Smooth muscle cell (in vitro differentiated cells): ENCODE results near the gene ELAVL3. TPM values are rescaled to one million over a fixed set of nuclear protein-coding genes. Genes with fewer than 3 reads are reported as not detected.

ENCODE experiments used
- DNase-seq: peaks from one replicate; lab custom pipeline; 2025; ENCODE audit not compliant: unreplicated experiment; lab: John Stamatoyannopoulos, UW
- H2AFZ ChIP-seq: fragments of 200-600 bp; sonication (generic); 2 replicates; pipeline ENCODE4 v1.6.0; 2016; ENCODE audit warnings: antibody characterized with exemption, low read depth, mild to moderate bottlenecking
- H3F3A ChIP-seq: fragments of 200-600 bp; sonication (generic); 2 replicates; pipeline ENCODE4 v1.6.0; 2017; ENCODE audit warnings: antibody characterized with exemption, low read depth
- H3K27ac ChIP-seq: fragments of 200-600 bp; sonication (generic); 2 replicates; pipeline ENCODE4 v1.5.1; 2016; ENCODE audit warnings: low read depth, mild to moderate bottlenecking
- H3K27me3 ChIP-seq: fragments of 200-600 bp; sonication (generic); 2 replicates; pipeline ENCODE4 v1.6.1; 2016; ENCODE audit warnings: low read depth, mild to moderate bottlenecking
- H3K36me3 ChIP-seq: fragments of 200-600 bp; sonication (generic); 2 replicates; pipeline ENCODE4 v1.5.1; 2016; ENCODE audit warnings: low read depth
- H3K4me1 ChIP-seq: fragments of 200-600 bp; sonication (generic); 2 replicates; pipeline ENCODE4 v1.5.1; 2016; ENCODE audit warnings: low read depth
- H3K4me2 ChIP-seq: fragments of 200-600 bp; sonication (generic); 2 replicates; pipeline ENCODE4 v1.6.0; 2016; ENCODE audit warnings: mild to moderate bottlenecking
- H3K4me3 ChIP-seq: fragments of 200-600 bp; sonication (generic); 2 replicates; pipeline ENCODE4 v1.5.1; 2016; ENCODE audit warnings: mild to moderate bottlenecking
- H3K79me2 ChIP-seq: fragments of 200-600 bp; sonication (generic); 2 replicates; pipeline ENCODE4 v1.6.0; 2016; ENCODE audit warnings: low read depth, mild to moderate bottlenecking
- H3K9ac ChIP-seq: fragments of 200-600 bp; sonication (generic); 2 replicates; pipeline ENCODE4 v1.6.0; 2016; ENCODE audit warnings: low read depth
- H3K9me3 ChIP-seq: fragments of 200-600 bp; sonication (generic); replicated peaks from 2 replicates; pipeline ENCODE4 v1.5.1; 2016; ENCODE audit warnings: low read depth
- H4K20me1 ChIP-seq: fragments of 200-600 bp; sonication (generic); 2 replicates; pipeline ENCODE4 v1.6.0; 2016; ENCODE audit warnings: low read depth
- WGBS: methylation state at CpG from one replicate; pipeline ENCODE4 v1.1.7; 2016; ENCODE audit warnings: low lambda C conversion rate; 5-methylcytosine and 5-hydroxymethylcytosine counted together
- polyA plus RNA-seq: library from polyadenylated mRNA; unstranded; fragments of >200 nt; fragmentation: Nextera tagmentation; extraction: Ambion mirVana; gene quantifications from 2 replicates; pipeline ENCODE4 v1.2.1, GENCODE V29; 2016
- total RNA-seq: library from RNA; depleted of rRNA; stranded (reverse); fragments of >200 nt; gene quantifications from 2 replicates; pipeline ENCODE4 v1.2.3, GENCODE V29; 2014
- TF ChIP-seq, protein P1 (sequence below): fragments of 200-600 bp; sonication (generic); IDR thresholded peaks from 2 replicates; pipeline ENCODE4 v1.5.1; 2017; ENCODE audit warnings: borderline replicate concordance, mild to moderate bottlenecking, antibody characterized with exemption; ENCODE audit not compliant: insufficient read depth, poor library complexity, severe bottlenecking

ELAVL3 gene
- total and polyA plus RNA-seq, 2 experiments from 2014 or later = not detected

DNA sequence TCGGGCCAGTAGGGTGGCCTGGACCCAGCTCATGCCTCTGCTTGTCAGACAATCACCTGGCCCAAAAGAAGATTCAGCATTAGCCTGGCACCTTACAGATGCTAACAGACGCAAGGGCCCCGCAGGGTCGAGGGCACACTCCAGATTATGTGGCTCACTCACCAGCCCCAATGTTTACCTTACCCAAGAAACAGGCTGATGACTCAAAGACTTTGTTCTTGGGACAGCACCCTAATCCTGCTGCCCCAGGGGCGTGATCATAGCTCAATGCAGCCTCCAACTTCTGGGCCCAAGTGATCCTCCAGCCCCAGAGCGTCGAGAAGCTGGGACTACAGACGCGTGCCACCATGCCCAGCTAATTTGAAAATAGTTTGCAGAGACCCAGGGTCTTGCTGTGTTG, 38.3 kb upstream of the ELAVL3 start:
- no peaks in the 10 kb centered on the region for H3K36me3 ChIP-seq
- TF ChIP-seq, protein P1, sequence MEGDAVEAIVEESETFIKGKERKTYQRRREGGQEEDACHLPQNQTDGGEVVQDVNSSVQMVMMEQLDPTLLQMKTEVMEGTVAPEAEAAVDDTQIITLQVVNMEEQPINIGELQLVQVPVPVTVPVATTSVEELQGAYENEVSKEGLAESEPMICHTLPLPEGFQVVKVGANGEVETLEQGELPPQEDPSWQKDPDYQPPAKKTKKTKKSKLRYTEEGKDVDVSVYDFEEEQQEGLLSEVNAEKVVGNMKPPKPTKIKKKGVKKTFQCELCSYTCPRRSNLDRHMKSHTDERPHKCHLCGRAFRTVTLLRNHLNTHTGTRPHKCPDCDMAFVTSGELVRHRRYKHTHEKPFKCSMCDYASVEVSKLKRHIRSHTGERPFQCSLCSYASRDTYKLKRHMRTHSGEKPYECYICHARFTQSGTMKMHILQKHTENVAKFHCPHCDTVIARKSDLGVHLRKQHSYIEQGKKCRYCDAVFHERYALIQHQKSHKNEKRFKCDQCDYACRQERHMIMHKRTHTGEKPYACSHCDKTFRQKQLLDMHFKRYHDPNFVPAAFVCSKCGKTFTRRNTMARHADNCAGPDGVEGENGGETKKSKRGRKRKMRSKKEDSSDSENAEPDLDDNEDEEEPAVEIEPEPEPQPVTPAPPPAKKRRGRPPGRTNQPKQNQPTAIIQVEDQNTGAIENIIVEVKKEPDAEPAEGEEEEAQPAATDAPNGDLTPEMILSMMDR = no peak
- H3K4me3 ChIP-seq = no peak overlapping the region
- no peaks in the 10 kb centered on the region for H3K79me2 ChIP-seq
- no peak overlapping the region for H2AFZ ChIP-seq
- H3K4me2 ChIP-seq = no peak overlapping the region
- H3K27ac ChIP-seq = no peak overlapping the region
- no peaks in the 10 kb centered on the region for H3K4me1 ChIP-seq
- H3K27me3 ChIP-seq = no peaks in the 10 kb centered on the region
- 96% methylated on average over 9 of the region's 9 CpGs for WGBS
- no peak for DNase-seq
- H4K20me1 ChIP-seq = no peaks in the 10 kb centered on the region
- H3F3A ChIP-seq = no peaks in the 10 kb centered on the region
- H3K9me3 ChIP-seq = no peaks in the 10 kb centered on the region
- H3K9ac ChIP-seq = no peak overlapping the region

DNA sequence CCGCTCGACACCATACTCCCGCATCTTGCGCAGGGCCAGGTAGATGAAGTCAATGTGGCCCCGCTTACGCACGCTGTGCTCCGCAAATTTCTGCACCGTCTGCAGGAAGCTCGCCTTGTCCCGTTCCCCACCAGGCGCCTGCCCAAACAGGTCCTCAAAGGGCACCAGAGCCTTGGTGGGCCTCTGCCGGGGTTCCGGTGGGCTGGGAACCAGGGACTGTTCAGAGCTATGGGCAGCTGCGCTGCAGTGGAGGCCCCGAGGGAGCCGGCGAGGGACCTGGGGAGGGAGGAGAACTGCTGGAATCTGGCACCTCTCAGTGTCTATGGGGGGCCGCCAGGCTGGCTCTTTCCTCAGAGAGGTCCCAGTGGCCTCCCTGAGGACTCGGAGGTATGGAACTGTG, 33.1 kb upstream of the ELAVL3 start:
- Histone ChIP-seq H3K36me3 (no peaks in the 10 kb centered on the region), H3K9ac (no peak overlapping the region), H3K4me2 (no peak overlapping the region), H3F3A (no peaks in the 10 kb centered on the region), H3K9me3 (no peaks in the 10 kb centered on the region), H4K20me1 (no peaks in the 10 kb centered on the region), H2AFZ (no peak overlapping the region), H3K4me3 (no peak overlapping the region), H3K27me3 (no peaks in the 10 kb centered on the region), H3K4me1 (no peaks in the 10 kb centered on the region), H3K27ac (no peak overlapping the region), H3K79me2 (no peaks in the 10 kb centered on the region)
- TF ChIP-seq, protein P1 = no peak
- 94% methylated on average over 20 of the region's 20 CpGs for WGBS
- DNase-seq = no peak

DNA sequence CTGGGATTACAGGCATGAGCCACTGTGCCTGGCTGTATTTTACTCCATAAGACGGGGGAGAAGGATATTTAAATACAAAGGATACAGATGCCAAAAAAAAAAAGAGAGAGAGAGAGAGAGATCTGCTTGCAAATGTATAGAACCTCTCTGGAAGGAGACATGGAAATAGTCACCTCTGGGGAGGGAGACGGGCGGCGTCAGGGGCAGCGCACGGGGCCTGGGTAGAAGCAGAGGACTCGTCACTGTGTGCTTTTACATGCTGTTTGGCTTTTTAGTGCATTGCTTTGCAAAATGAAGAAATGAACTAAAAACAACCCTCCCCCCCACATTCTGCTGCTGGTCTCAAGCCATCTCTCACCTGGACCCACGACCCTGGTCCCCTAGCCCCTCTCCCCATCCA, 29.6 kb upstream of the ELAVL3 start:
- Histone ChIP-seq H3K27ac (no peak overlapping the region), H3K36me3 (no peaks in the 10 kb centered on the region), H3K9ac (no peak overlapping the region), H3K79me2 (no peaks in the 10 kb centered on the region), H3K27me3 (no peaks in the 10 kb centered on the region), H3K4me3 (no peak overlapping the region), H4K20me1 (no peaks in the 10 kb centered on the region), H3K4me2 (no peak overlapping the region), H2AFZ (no peak overlapping the region), H3K4me1 (peaks cover 6% of the 10 kb centered on the region), H3K9me3 (no peaks in the 10 kb centered on the region), H3F3A (no peaks in the 10 kb centered on the region)
- WGBS = 95% methylated on average over 8 of the region's 8 CpGs
- TF ChIP-seq, protein P1 = no peak
- no peak for DNase-seq

DNA sequence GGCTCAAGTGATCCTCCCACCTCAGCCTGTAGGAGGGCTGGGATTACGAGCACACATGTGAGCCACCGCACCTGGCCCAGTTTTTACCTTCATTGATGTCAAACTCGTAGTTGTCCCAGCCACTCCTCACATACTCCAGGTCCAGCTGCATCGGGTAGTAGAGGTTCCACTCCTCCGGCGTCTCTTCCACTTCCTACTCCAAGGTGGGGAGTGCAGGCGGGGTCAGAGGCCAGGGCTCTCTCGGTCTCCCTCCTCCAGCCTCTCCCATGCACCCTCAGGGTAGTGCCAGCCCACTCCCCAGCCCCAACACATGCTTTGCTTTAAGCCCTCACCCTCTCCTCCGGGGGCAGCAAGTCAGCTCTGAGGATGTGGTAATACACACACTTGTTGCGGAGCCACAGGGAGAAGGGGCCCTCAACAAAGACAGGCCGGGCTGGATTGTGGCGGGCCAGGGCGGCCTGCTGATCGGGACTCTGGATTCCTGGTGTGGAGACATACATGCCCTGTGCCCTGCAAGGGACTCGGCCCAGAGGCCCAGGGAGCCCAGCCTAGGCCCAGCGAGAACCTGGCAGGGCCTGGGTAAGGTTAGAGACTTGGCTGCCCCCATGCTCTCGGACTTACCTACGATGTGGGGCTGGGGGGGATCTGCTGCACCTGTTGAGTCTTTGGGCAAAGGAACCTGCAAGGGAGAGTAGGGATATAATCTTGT, 26.7 kb upstream of the ELAVL3 start:
- H3K9ac ChIP-seq = no peak overlapping the region
- no peaks in the 10 kb centered on the region for H3F3A ChIP-seq
- no peaks in the 10 kb centered on the region for H3K27me3 ChIP-seq
- H2AFZ ChIP-seq = no peak overlapping the region
- WGBS = 92% methylated on average over 18 of the region's 18 CpGs
- H3K27ac ChIP-seq = no peak overlapping the region
- no peaks in the 10 kb centered on the region for H3K79me2 ChIP-seq
- no peaks in the 10 kb centered on the region for H3K9me3 ChIP-seq
- H3K4me2 ChIP-seq = no peak overlapping the region
- H3K4me1 ChIP-seq = peaks cover 6% of the 10 kb centered on the region
- no peak overlapping the region for H3K4me3 ChIP-seq
- no peak for DNase-seq
- TF ChIP-seq, protein P1 = no peak
- no peaks in the 10 kb centered on the region for H3K36me3 ChIP-seq
- no peaks in the 10 kb centered on the region for H4K20me1 ChIP-seq
